OCI-LY1 (cell line): ENCODE results near the gene PIF1.

Source experiments
- H2AFZ ChIP-seq: fragments of 200-600 bp; sonication (generic), shearing (Covaris generic); 2 replicates; pipeline ENCODE4 v1.6.0; 2014; ENCODE audit warnings: antibody characterized with exemption, mild to moderate bottlenecking, low read length
- H3F3A ChIP-seq: fragments of 200-600 bp; sonication (generic), shearing (Covaris generic); 2 replicates; pipeline ENCODE4 v1.6.0; 2014; ENCODE audit warnings: mild to moderate bottlenecking, antibody characterized with exemption, low read length, moderate library complexity; ENCODE audit not compliant: insufficient read depth
- H3K27ac ChIP-seq: fragments of 200-600 bp; sonication (generic); 2 replicates; pipeline ENCODE4 v1.5.1; 2014; ENCODE audit warnings: low read length, mixed run types, mild to moderate bottlenecking, low read depth; ENCODE audit not compliant: poor library complexity, severe bottlenecking
- H3K27me3 ChIP-seq: fragments of 200-600 bp; sonication (generic); 2 replicates; pipeline ENCODE4 v1.6.0; 2014; ENCODE audit warnings: antibody characterized with exemption, mild to moderate bottlenecking, low read length, moderate library complexity; ENCODE audit not compliant: insufficient read depth
- H3K36me3 ChIP-seq: fragments of 200-600 bp; sonication (generic); 2 replicates; pipeline ENCODE4 v1.6.1; 2014; ENCODE audit warnings: mild to moderate bottlenecking, antibody characterized with exemption, low read length, moderate library complexity, mixed read lengths; ENCODE audit not compliant: insufficient read depth
- H3K4me1 ChIP-seq: fragments of 200-600 bp; sonication (generic); 2 replicates; pipeline ENCODE4 v1.5.1; 2014; ENCODE audit warnings: mild to moderate bottlenecking, low read length, moderate library complexity; ENCODE audit not compliant: insufficient read depth, severe bottlenecking
- H3K4me2 ChIP-seq: fragments of 200-600 bp; sonication (generic), shearing (Covaris generic); 2 replicates; pipeline ENCODE4 v1.6.1; 2014; ENCODE audit warnings: low read length
- H3K4me3 ChIP-seq: fragments of 200-600 bp; sonication (generic); 2 replicates; pipeline ENCODE4 v1.5.1; 2014; ENCODE audit warnings: low read length, low read depth, mild to moderate bottlenecking, mixed read lengths; ENCODE audit not compliant: poor library complexity, severe bottlenecking
- H3K79me2 ChIP-seq: fragments of 200-600 bp; shearing (Covaris generic); 2 replicates; pipeline ENCODE4 v1.6.1; 2016; ENCODE audit warnings: mixed run types, low read length, mixed read lengths; ENCODE audit not compliant: insufficient read depth
- H3K9ac ChIP-seq: fragments of 200-600 bp; sonication (generic), shearing (Covaris generic); 2 replicates; pipeline ENCODE4 v1.6.1; 2014; ENCODE audit warnings: mild to moderate bottlenecking, low read length, mixed read lengths
- H3K9me2 ChIP-seq: fragments of 200-600 bp; sonication (generic), shearing (Covaris generic); 2 replicates; pipeline ENCODE4 v1.6.1; 2014; ENCODE audit warnings: low read depth, mild to moderate bottlenecking, low read length, mixed read lengths
- H3K9me3 ChIP-seq: fragments of 200-600 bp; shearing (Covaris generic); 2 replicates; pipeline ENCODE4 v1.6.1; 2014; ENCODE audit warnings: low read length, mixed read lengths
- H4K20me1 ChIP-seq: fragments of 200-600 bp; sonication (generic), shearing (Covaris generic); 2 replicates; pipeline ENCODE4 v1.6.0; 2016; ENCODE audit warnings: mild to moderate bottlenecking, low read length; ENCODE audit not compliant: insufficient read depth
- CTCF ChIP-seq: fragments of 200-600 bp; sonication (generic), shearing (Covaris generic); IDR thresholded peaks from 2 replicates; pipeline ENCODE4 v1.5.1; 2017; ENCODE audit warnings: mild to moderate bottlenecking, antibody characterized with exemption, low read length, moderate library complexity, mixed read lengths
- EZH2 ChIP-seq: fragments of 200-600 bp; sonication (generic), shearing (Covaris generic); IDR thresholded peaks from 2 replicates; pipeline ENCODE4 v1.8.0; 2017; ENCODE audit warnings: borderline replicate concordance, mixed run types, mild to moderate bottlenecking, antibody characterized with exemption, low read length, moderate library complexity, mixed read lengths

PIF1 gene

GRCh38 chr15:64865998-64866520 is 40.6 kb upstream of the PIF1 start:
- TF ChIP-seq CTCF (no peak), EZH2 (no peak)
- no peaks in the 10 kb centered on the region for H3F3A ChIP-seq
- no peaks in the 10 kb centered on the region for H3K79me2 ChIP-seq
- H3K9me3 ChIP-seq = no peaks in the 10 kb centered on the region
- no peak overlapping the region for H3K4me2 ChIP-seq
- H3K4me3 ChIP-seq = no peak overlapping the region
- H3K9me2 ChIP-seq = no peaks in the 10 kb centered on the region
- H4K20me1 ChIP-seq = no peaks in the 10 kb centered on the region
- H3K27ac ChIP-seq = no peak overlapping the region
- peaks cover 10% of the 10 kb centered on the region; the same call in 1 of the 2 replicates for H3K36me3 ChIP-seq
- no peaks in the 10 kb centered on the region for H3K4me1 ChIP-seq
- no peaks in the 10 kb centered on the region for H3K27me3 ChIP-seq
- H3K9ac ChIP-seq = no peak overlapping the region
- H2AFZ ChIP-seq = no peak overlapping the region

- no peaks in the 10 kb centered on the region for H3K9me3 ChIP-seq
- no peaks in the 10 kb centered on the region for H3K4me1 ChIP-seq
- H4K20me1 ChIP-seq = no peaks in the 10 kb centered on the region
- no peak overlapping the region for H3K4me2 ChIP-seq
- H3K36me3 ChIP-seq = peaks cover 13% of the 10 kb centered on the region; the same call in 1 of the 2 replicates
- H3K27ac ChIP-seq = no peak overlapping the region
- H3K4me3 ChIP-seq = no peak overlapping the region
- no peaks in the 10 kb centered on the region for H3K9me2 ChIP-seq
- H2AFZ ChIP-seq = no peak overlapping the region
- no peaks in the 10 kb centered on the region for H3F3A ChIP-seq
- TF ChIP-seq CTCF (no peak), EZH2 (no peak)
- H3K27me3 ChIP-seq = no peaks in the 10 kb centered on the region
- H3K9ac ChIP-seq = no peak overlapping the region
- H3K79me2 ChIP-seq = no peaks in the 10 kb centered on the region
Observed at GRCh38 chr15:64865126-64865997, 39.9 kb upstream of the PIF1 start.

GRCh38 chr15:64864068-64864467 is 38.6 kb upstream of the PIF1 start:
- no peak for TF ChIP-seq EZH2
- TF ChIP-seq CTCF = no peak
- Histone ChIP-seq H3K9me3 (no peaks in the 10 kb centered on the region), H3K9me2 (no peaks in the 10 kb centered on the region), H3K4me2 (no peak overlapping the region), H3K27ac (no peak overlapping the region), H3K4me3 (no peak overlapping the region), H3K36me3 (peaks cover 19% of the 10 kb centered on the region; the same call in 1 of the 2 replicates), H3K4me1 (no peaks in the 10 kb centered on the region), H4K20me1 (no peaks in the 10 kb centered on the region), H3F3A (no peaks in the 10 kb centered on the region), H3K79me2 (no peaks in the 10 kb centered on the region), H2AFZ (no peak overlapping the region), H3K27me3 (no peaks in the 10 kb centered on the region), H3K9ac (no peak overlapping the region)
